ENCODE data around the gene INHBC. TPM values are rescaled to one million over a fixed set of nuclear protein-coding genes. Genes with fewer than 3 reads are reported as not detected.
A peak's percentile ranks its signal among the peaks of the same experiment; 100 is the strongest.

INHBC gene
- total RNA-seq, 1 experiment from 2014 or later = 0.20 TPM

DNA sequence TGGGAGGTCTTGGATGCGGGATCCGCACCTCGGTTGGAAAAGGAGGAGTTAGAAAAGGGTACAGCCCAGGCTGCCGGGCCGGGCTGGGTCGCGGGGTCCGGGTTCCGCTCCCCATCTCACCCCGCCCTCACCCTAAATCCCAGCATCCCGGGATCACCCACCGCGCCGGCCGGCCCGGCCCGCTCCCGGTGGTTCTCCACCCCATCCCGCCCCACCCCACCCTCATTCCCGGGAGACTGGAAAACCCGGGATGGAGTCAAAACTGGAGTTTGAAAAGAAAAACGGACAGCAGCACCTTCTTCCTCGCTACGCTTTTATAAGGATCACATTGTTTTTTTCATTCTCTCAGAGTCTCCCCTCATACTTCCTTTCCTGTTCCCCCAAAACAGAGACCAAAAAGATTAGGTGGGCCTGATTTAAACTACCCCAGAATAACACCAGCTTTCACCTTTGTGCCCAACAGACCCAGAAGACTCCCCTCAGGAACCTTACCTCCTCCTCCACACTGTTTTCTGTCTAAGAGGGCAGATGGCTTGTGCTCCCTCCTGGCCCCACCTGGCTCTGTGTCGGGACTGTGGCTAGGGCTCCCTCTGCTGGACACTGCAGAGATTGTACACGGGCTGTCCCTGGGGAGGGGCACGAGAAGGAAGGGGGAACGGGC lies 27.8 kb downstream of the INHBC start:
- BruUV-seq (replicated peaks) = TSS peak; percentile 47
- Histone ChIP-seq H3K27me3 (ENCODE audit: insufficient read depth, low read length) (peaks cover 4% of the 10 kb centered on the region), H3K4me2 (ENCODE audit: low read length) (peak overlapping the region; percentile 99), H2AFZ (ENCODE audit: low read depth, low read length, poor library complexity, severe bottlenecking) (peak overlapping the region; percentile 81), H3K9ac (ENCODE audit: low read length) (peak overlapping the region; percentile 56), H3K79me2 (ENCODE audit: insufficient read depth, low read length) (no peaks in the 10 kb centered on the region), H4K20me1 (ENCODE audit: insufficient read depth) (no peaks in the 10 kb centered on the region), H3K9me2 (ENCODE audit: insufficient read depth) (no peaks in the 10 kb centered on the region), H3K4me1 (ENCODE audit: control insufficient read depth in 1 of 2, insufficient read depth in 2 of 2, low read length in 2 of 2) (peaks cover 20 to 44% of the 10 kb centered on the region in 2 experiments), H3K9me3 (ENCODE audit: control insufficient read depth in 1 of 2, insufficient read depth in 1 of 2, low read depth in 1 of 2, low read length in 2 of 2) (no peaks in the 10 kb centered on the region), H3K27ac (ENCODE audit: low read depth, low read length) (peak overlapping the region; percentile 65), H3K4me3 (replicated peaks in 1 of 2; ENCODE audit: low read depth in 1 of 2, low read length in 2 of 2) (peak overlapping the region; percentile 75), H3K36me3 (ENCODE audit: control insufficient read depth in 1 of 2, insufficient read depth in 2 of 2, low read length in 2 of 2) (no peaks in the 10 kb centered on the region)
- ChIA-PET POLR2A (no interaction called here), RAD21 (ENCODE audit: low non-redundant PET in 1 of 2, low total read pairs in 2 of 2, uncharacterized antibody in 2 of 2, unreplicated experiment in 2 of 2) (no interaction called here), CTCF (interaction anchor here (0.6 to 1.7 kb wide), 3 partner anchors 9 to 248 kb away, joined by 3 to 7 read pairs (median 6); no protein-coding TSS in a partner anchor)
- intact Hi-C loops (cut with micrococcal nuclease) = loop anchor here (5.0 kb wide), 1 partner anchor 375 kb away; the partner anchor contains the start of gene NAB2
- ATAC-seq (peak; percentile 81), DNase-seq (ENCODE audit: low read depth, low spot score) (peak; percentile 93)
- TF ChIP-seq TCF7L2 (IDR thresholded peaks at IDR 0.05; ENCODE audit: borderline replicate concordance, extremely low read depth, insufficient read depth, insufficient read length) (no peak), JUND (IDR thresholded peaks at IDR 0.05) (no peak), SP1 (IDR thresholded peaks at IDR 0.05; ENCODE audit: low read depth) (no peak), POLR2AphosphoS5 (IDR thresholded peaks at IDR 0.05; ENCODE audit: low read depth, low read length) (peak; percentile 78), YY1 (IDR thresholded peaks at IDR 0.05; ENCODE audit: extremely low read depth, insufficient replicate concordance, low read depth, low read length) (peak; percentile 43)
- TF ChIP-seq, protein P1, sequence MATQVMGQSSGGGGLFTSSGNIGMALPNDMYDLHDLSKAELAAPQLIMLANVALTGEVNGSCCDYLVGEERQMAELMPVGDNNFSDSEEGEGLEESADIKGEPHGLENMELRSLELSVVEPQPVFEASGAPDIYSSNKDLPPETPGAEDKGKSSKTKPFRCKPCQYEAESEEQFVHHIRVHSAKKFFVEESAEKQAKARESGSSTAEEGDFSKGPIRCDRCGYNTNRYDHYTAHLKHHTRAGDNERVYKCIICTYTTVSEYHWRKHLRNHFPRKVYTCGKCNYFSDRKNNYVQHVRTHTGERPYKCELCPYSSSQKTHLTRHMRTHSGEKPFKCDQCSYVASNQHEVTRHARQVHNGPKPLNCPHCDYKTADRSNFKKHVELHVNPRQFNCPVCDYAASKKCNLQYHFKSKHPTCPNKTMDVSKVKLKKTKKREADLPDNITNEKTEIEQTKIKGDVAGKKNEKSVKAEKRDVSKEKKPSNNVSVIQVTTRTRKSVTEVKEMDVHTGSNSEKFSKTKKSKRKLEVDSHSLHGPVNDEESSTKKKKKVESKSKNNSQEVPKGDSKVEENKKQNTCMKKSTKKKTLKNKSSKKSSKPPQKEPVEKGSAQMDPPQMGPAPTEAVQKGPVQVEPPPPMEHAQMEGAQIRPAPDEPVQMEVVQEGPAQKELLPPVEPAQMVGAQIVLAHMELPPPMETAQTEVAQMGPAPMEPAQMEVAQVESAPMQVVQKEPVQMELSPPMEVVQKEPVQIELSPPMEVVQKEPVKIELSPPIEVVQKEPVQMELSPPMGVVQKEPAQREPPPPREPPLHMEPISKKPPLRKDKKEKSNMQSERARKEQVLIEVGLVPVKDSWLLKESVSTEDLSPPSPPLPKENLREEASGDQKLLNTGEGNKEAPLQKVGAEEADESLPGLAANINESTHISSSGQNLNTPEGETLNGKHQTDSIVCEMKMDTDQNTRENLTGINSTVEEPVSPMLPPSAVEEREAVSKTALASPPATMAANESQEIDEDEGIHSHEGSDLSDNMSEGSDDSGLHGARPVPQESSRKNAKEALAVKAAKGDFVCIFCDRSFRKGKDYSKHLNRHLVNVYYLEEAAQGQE (IDR thresholded peaks at IDR 0.05; ENCODE audit: low read depth) = no peak
- TF ChIP-seq, protein P2, sequence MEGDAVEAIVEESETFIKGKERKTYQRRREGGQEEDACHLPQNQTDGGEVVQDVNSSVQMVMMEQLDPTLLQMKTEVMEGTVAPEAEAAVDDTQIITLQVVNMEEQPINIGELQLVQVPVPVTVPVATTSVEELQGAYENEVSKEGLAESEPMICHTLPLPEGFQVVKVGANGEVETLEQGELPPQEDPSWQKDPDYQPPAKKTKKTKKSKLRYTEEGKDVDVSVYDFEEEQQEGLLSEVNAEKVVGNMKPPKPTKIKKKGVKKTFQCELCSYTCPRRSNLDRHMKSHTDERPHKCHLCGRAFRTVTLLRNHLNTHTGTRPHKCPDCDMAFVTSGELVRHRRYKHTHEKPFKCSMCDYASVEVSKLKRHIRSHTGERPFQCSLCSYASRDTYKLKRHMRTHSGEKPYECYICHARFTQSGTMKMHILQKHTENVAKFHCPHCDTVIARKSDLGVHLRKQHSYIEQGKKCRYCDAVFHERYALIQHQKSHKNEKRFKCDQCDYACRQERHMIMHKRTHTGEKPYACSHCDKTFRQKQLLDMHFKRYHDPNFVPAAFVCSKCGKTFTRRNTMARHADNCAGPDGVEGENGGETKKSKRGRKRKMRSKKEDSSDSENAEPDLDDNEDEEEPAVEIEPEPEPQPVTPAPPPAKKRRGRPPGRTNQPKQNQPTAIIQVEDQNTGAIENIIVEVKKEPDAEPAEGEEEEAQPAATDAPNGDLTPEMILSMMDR (IDR thresholded peaks at IDR 0.05 in 2 of 3, conservative IDR thresholded peaks at IDR 0.05 in 1 of 3; ENCODE audit: borderline replicate concordance in 1 of 3, insufficient read depth in 1 of 3, low read depth in 2 of 3, low read length in 2 of 3) = peak in 2 of 3 experiments; percentile 97 to 98; a peak in 4 of 6 replicates
